HEK293 (cell line): ENCODE results near the gene TPCN2.

Experiments used
- CTCF ChIA-PET: fragments of 350-600 bp; formaldehyde crosslinking; extraction: SDS; loops from one replicate; lab custom pipeline; 2021; ENCODE audit warnings: antibody characterized with exemption; lab: Yijun Ruan, JAX
- POLR2A ChIA-PET: fragments of 300-600 bp; formaldehyde crosslinking; extraction: SDS; loops from one replicate; lab custom pipeline; 2020; ENCODE audit warnings: antibody characterized with exemption, inconsistent platforms; lab: Yijun Ruan, JAX
- H3K27ac ChIP-seq: fragments of 200-500 bp; sonication (Bioruptor generic); 2 replicates; pipeline ENCODE4 v1.5.1; 2014; ENCODE audit warnings: low read depth, low read length, control low read depth, inconsistent platforms; ENCODE audit errors: extremely low read depth
- H3K36me3 ChIP-seq, 2 experiments: fragments of 200-500 bp in 1 of 2; sonication (Bioruptor generic) in 1 of 2; 1 replicate in 1 of 2; 2 replicates in 1 of 2; pipeline ENCODE4 v1.5.1; 2014 to 2017; ENCODE audit warnings: inconsistent platforms in 2 of 2, low read length in 2 of 2; ENCODE audit not compliant: control insufficient read depth in 2 of 2, insufficient read depth in 1 of 2
- H3K4me1 ChIP-seq: fragments of 200-500 bp; sonication (Bioruptor generic); 2 replicates; pipeline ENCODE4 v1.5.1; 2014; ENCODE audit warnings: mild to moderate bottlenecking, low read length, inconsistent platforms; ENCODE audit not compliant: control insufficient read depth, insufficient read depth
- H3K4me3 ChIP-seq: 2 replicates; pipeline ENCODE4 v1.5.1; 2011; ENCODE audit warnings: low read depth, mild to moderate bottlenecking, control low read depth, low read length, moderate library complexity
- H3K9me3 ChIP-seq: fragments of 200-500 bp; sonication (Bioruptor generic); 2 replicates; pipeline ENCODE4 v1.5.1; 2014; ENCODE audit warnings: low read depth, low read length, inconsistent platforms; ENCODE audit not compliant: control insufficient read depth, insufficient read depth
- BCL11A ChIP-seq: fragments of 450-650 bp; formaldehyde crosslinking; IDR thresholded peaks from 2 replicates; pipeline ENCODE4 v1.5.1; 2016; ENCODE audit warnings: low read depth, missing biosample characterization, missing genetic modification characterization
- GLI2 ChIP-seq: fragments of 450-650 bp; formaldehyde crosslinking; IDR thresholded peaks from 2 replicates; pipeline ENCODE4; 2017; ENCODE audit warnings: missing biosample characterization, missing genetic modification characterization, low read depth, borderline replicate concordance
- KLF17 ChIP-seq: fragments of 450-650 bp; formaldehyde crosslinking; IDR thresholded peaks from 2 replicates; pipeline ENCODE4 v1.5.1; 2016; ENCODE audit warnings: missing biosample characterization, missing genetic modification characterization
- KLF7 ChIP-seq: fragments of 450-650 bp; formaldehyde crosslinking; IDR thresholded peaks from 2 replicates; pipeline ENCODE4 v1.5.1; 2016; ENCODE audit warnings: missing biosample characterization, missing genetic modification characterization, borderline replicate concordance
- MEIS1 ChIP-seq: sonication (generic); formaldehyde crosslinking; IDR thresholded peaks from 2 replicates; pipeline ENCODE4 v1.8.1; 2022; ENCODE audit warnings: missing genetic modification reagents, mild to moderate bottlenecking, borderline replicate concordance
- OSR2 ChIP-seq: fragments of 450-650 bp; formaldehyde crosslinking; IDR thresholded peaks from 2 replicates; pipeline ENCODE4 v1.5.1; 2016; ENCODE audit warnings: missing biosample characterization, missing genetic modification characterization
- RBAK ChIP-seq: fragments of 450-650 bp; formaldehyde crosslinking; IDR thresholded peaks from 2 replicates; pipeline ENCODE4 v1.5.1; 2016; ENCODE audit warnings: missing biosample characterization, missing genetic modification characterization
- SCRT1 ChIP-seq: fragments of 450-650 bp; formaldehyde crosslinking; IDR thresholded peaks from 2 replicates; pipeline ENCODE4 v1.5.1; 2016; ENCODE audit warnings: missing biosample characterization, missing genetic modification characterization, borderline replicate concordance
- SP7 ChIP-seq: fragments of 450-650 bp; formaldehyde crosslinking; IDR thresholded peaks from 2 replicates; pipeline ENCODE4 v1.5.1; 2016; ENCODE audit warnings: missing biosample characterization, missing genetic modification characterization
- YY1 ChIP-seq: fragments of 450-650 bp; formaldehyde crosslinking; IDR thresholded peaks from 2 replicates; pipeline ENCODE4 v1.5.1; 2018; ENCODE audit warnings: missing biosample characterization, missing genetic modification characterization
- ZNF132 ChIP-seq: fragments of 450-650 bp; formaldehyde crosslinking; IDR thresholded peaks from 2 replicates; pipeline ENCODE4 v1.5.1; 2017; ENCODE audit warnings: missing biosample characterization, missing genetic modification characterization, borderline replicate concordance
- ZNF138 ChIP-seq: fragments of 450-650 bp; formaldehyde crosslinking; IDR thresholded peaks from 2 replicates; pipeline ENCODE4 v1.5.1; 2016; ENCODE audit warnings: missing biosample characterization, missing genetic modification characterization, borderline replicate concordance
- ZNF175 ChIP-seq: fragments of 450-650 bp; formaldehyde crosslinking; IDR thresholded peaks from 2 replicates; pipeline ENCODE4 v1.5.1; 2016; ENCODE audit warnings: missing biosample characterization, missing genetic modification characterization
- ZNF26 ChIP-seq: fragments of 450-650 bp; formaldehyde crosslinking; IDR thresholded peaks from 2 replicates; pipeline ENCODE4 v1.5.1; 2016; ENCODE audit warnings: missing biosample characterization, missing genetic modification characterization
- ZNF302 ChIP-seq: fragments of 450-650 bp; formaldehyde crosslinking; IDR thresholded peaks from 2 replicates; pipeline ENCODE4 v1.5.1; 2016; ENCODE audit warnings: missing biosample characterization, missing genetic modification characterization, low read depth
- ZNF324 ChIP-seq: fragments of 450-650 bp; formaldehyde crosslinking; IDR thresholded peaks from 2 replicates; pipeline ENCODE4 v1.5.1; 2016; ENCODE audit warnings: missing biosample characterization, missing genetic modification characterization
- ZNF354C ChIP-seq: fragments of 450-650 bp; formaldehyde crosslinking; IDR thresholded peaks from 2 replicates; pipeline ENCODE4 v1.5.1; 2016; ENCODE audit warnings: missing biosample characterization, missing genetic modification characterization, low read depth, borderline replicate concordance
- ZNF416 ChIP-seq: fragments of 450-650 bp; formaldehyde crosslinking; IDR thresholded peaks from 2 replicates; pipeline ENCODE4 v1.5.1; 2016; ENCODE audit warnings: missing biosample characterization, missing genetic modification characterization
- ZNF426 ChIP-seq: fragments of 450-650 bp; formaldehyde crosslinking; IDR thresholded peaks from 2 replicates; pipeline ENCODE4 v1.5.1; 2017; ENCODE audit warnings: missing biosample characterization, missing genetic modification characterization, mild to moderate bottlenecking, inconsistent platforms, moderate library complexity
- ZNF510 ChIP-seq: fragments of 450-650 bp; formaldehyde crosslinking; IDR thresholded peaks from 2 replicates; pipeline ENCODE4 v1.5.1; 2018; ENCODE audit warnings: mild to moderate bottlenecking, missing genetic modification characterization, missing biosample characterization; ENCODE audit not compliant: insufficient replicate concordance
- ZNF513 ChIP-seq: fragments of 450-650 bp; IDR thresholded peaks from 2 replicates; pipeline ENCODE4 v1.5.1; 2018; ENCODE audit warnings: missing biosample characterization, missing genetic modification characterization
- ZNF558 ChIP-seq: fragments of 450-650 bp; formaldehyde crosslinking; IDR thresholded peaks from 2 replicates; pipeline ENCODE4 v1.5.1; 2016; ENCODE audit warnings: missing biosample characterization, missing genetic modification characterization
- ZNF571 ChIP-seq: fragments of 450-650 bp; formaldehyde crosslinking; IDR thresholded peaks from 2 replicates; pipeline ENCODE4 v1.5.0; 2017; ENCODE audit warnings: missing biosample characterization, missing genetic modification characterization
- ZNF596 ChIP-seq: fragments of 450-650 bp; IDR thresholded peaks from 2 replicates; pipeline ENCODE4 v1.5.0; 2018; ENCODE audit warnings: missing biosample characterization, mild to moderate bottlenecking, missing genetic modification characterization, moderate library complexity
- ZNF621 ChIP-seq: fragments of 450-650 bp; formaldehyde crosslinking; IDR thresholded peaks from 2 replicates; pipeline ENCODE4 v1.5.1; 2017; ENCODE audit warnings: missing biosample characterization, missing genetic modification characterization
- ZNF670 ChIP-seq: fragments of 450-650 bp; formaldehyde crosslinking; IDR thresholded peaks from 2 replicates; pipeline ENCODE4 v1.5.1; 2016; ENCODE audit warnings: missing biosample characterization, missing genetic modification characterization, low read depth
- ZNF701 ChIP-seq: fragments of 450-650 bp; formaldehyde crosslinking; IDR thresholded peaks from 2 replicates; pipeline ENCODE4 v1.5.1; 2016; ENCODE audit warnings: missing biosample characterization, missing genetic modification characterization
- ZNF843 ChIP-seq: fragments of 450-650 bp; formaldehyde crosslinking; IDR thresholded peaks from 2 replicates; pipeline ENCODE4 v1.5.1; 2016; ENCODE audit warnings: missing biosample characterization, missing genetic modification characterization
- ZSCAN23 ChIP-seq: fragments of 450-650 bp; formaldehyde crosslinking; IDR thresholded peaks from 2 replicates; pipeline ENCODE4 v1.5.1; 2016; ENCODE audit warnings: missing biosample characterization, missing genetic modification characterization
- ZSCAN30 ChIP-seq: fragments of 450-650 bp; IDR thresholded peaks from 2 replicates; pipeline ENCODE4 v1.5.1; 2018; ENCODE audit warnings: missing biosample characterization, mild to moderate bottlenecking, missing genetic modification characterization, moderate library complexity

The TPCN2 gene

GRCh38 chr11:69123593-69124545 is 75.1 kb downstream of the TPCN2 start:
- no peak overlapping the region for H3K27ac ChIP-seq

GRCh38 chr11:69125861-69126260 is 77.1 kb downstream of the TPCN2 start:
- Histone ChIP-seq H3K4me1 (no peaks in the 10 kb centered on the region), H3K9me3 (no peaks in the 10 kb centered on the region), H3K4me3 (no peak overlapping the region), H3K36me3 (no peaks in the 10 kb centered on the region), H3K27ac (no peak overlapping the region)
- POLR2A ChIA-PET, result no interaction called here
- TF ChIP-seq ZNF701 (tag by site-specific recombination), result no peak
- TF ChIP-seq ZNF132 (tag by site-specific recombination), result no peak
- no peak for TF ChIP-seq ZNF426 (tag by site-specific recombination)
- no peak for TF ChIP-seq ZNF558
- TF ChIP-seq BCL11A (tag by site-specific recombination), result no peak
- TF ChIP-seq ZSCAN30, result no peak
- no peak for TF ChIP-seq ZNF621 (tag by site-specific recombination)
- TF ChIP-seq ZNF670, result no peak
- TF ChIP-seq ZNF302 (tag by site-specific recombination), result no peak
- TF ChIP-seq KLF17 (tag by site-specific recombination), result no peak
- TF ChIP-seq ZNF175 (tag by site-specific recombination), result no peak
- no peak for TF ChIP-seq ZNF354C (tag by site-specific recombination)
- TF ChIP-seq ZNF513 (tag by site-specific recombination), result no peak
- TF ChIP-seq ZSCAN23, result no peak
- no peak for TF ChIP-seq KLF7
- no peak for TF ChIP-seq OSR2
- TF ChIP-seq ZNF138 (tag by site-specific recombination), result no peak
- no peak for TF ChIP-seq ZNF843 (tag by site-specific recombination)
- CTCF ChIA-PET, result interaction anchor here (0.7 to 1.3 kb wide), 2 partner anchors 167 to 173 kb away, joined by 3 to 5 read pairs; no protein-coding TSS in a partner anchor

More at GRCh38 chr11:69123593-69124545, 75.1 kb downstream of the TPCN2 start:
- no peak overlapping the region for H3K4me3 ChIP-seq
- H3K4me1 ChIP-seq, result no peaks in the 10 kb centered on the region
- ChIA-PET CTCF (interaction anchor here (0.7 to 2.5 kb wide), 6 partner anchors 8 to 545 kb away, joined by 3 to 17 read pairs (median 3); no protein-coding TSS in a partner anchor), POLR2A (interaction anchor here (1.2 kb wide), 1 partner anchor 8 kb away, joined by 4 read pairs; no protein-coding TSS in a partner anchor)
- no peaks in the 10 kb centered on the region for H3K36me3 ChIP-seq
- H3K9me3 ChIP-seq, result no peaks in the 10 kb centered on the region
- TF ChIP-seq ZNF596 (tag by site-specific recombination) (no peak), YY1 (no peak), ZNF510 (tag by site-specific recombination) (no peak), GLI2 (tag by site-specific recombination) (no peak), ZNF26 (tag by site-specific recombination) (no peak), RBAK (tag by site-specific recombination) (no peak), SCRT1 (no peak), ZNF571 (no peak), SP7 (no peak), ZNF324 (no peak), ZNF354C (tag by site-specific recombination) (no peak), ZNF416 (tag by site-specific recombination) (no peak), MEIS1 (CRISPR knock-in tag) (no peak)
